ENCODE data around the gene TBXAS1.
"Not testable (repeated sequence)": the region's sequence is repeated elsewhere in the genome, so short reads cannot be mapped to it uniquely, and the experiment has no call there.

TBXAS1 gene

DNA sequence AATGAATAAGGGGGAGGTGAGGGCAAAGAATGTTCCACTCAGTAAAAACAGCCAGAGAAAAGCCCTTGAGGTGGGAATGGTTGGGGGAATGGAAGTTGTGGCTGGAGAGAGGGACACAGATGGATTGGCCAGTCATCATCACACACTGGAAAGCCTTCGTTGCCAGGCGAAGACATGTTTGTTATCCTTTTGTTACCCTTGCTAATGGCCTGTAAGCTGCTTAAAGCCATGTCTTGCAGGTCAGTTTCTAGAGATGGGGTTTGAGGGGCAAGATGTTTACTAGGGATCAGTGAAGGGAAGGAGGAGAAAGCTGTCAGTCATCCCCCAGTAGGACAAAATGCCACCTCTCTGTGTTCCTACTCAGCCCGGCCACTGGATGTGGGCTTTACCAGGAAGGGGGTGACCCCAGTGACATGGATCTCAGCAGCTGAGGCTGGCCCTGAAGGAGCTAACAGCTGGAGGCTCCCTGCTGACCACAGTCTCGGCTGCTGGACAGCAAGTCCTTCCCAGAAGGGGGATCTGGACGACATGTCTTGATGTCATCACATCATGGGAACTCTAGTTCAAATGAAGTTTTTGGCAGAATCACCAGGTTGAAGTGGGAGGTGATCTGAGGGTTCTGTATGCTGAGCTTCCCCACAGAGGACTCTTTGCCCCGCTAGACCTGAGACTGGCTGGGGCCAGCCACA lies 66.2 kb downstream of the TBXAS1 start:
- DNase-seq: no peak

DNA sequence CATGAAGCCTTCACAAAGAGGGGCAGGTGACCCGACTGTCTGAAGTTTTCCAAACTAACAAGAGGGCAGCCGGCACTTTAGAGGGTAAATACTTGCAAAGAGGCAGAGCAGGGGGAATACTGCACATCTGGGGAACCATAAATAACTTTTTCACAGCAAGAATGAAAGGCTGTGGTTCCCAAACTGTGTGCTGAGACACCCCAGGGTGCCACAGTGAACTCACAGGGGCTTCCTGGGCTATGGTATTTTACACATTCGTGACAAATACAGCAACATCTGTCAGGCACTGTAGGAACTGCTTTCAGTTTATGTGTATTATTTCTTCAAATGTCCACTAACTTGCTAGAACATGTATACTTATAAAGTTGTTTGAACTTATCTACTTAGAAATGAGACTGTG lies 67.2 kb downstream of the TBXAS1 start:
- DNase-seq: no peak

DNA sequence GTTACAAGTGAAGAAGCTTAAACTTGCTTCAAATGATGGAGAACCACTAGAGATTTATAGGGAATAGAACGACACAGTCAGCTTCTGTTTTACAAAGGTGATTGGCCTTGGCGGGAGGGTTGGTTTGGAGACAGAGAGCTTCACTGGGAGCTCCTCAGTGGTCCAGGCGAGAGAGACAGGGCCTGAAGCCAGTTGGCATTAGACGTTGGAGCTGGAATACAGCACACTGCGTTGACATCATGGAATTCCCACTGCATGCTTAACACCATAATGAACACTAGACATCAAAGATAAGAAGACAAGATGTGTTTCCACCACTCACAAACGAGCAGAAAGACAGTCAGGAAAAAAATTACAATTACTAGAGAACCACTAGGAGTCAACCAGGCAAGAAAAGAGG lies 67.8 kb downstream of the TBXAS1 start:
- no peak for DNase-seq

DNA sequence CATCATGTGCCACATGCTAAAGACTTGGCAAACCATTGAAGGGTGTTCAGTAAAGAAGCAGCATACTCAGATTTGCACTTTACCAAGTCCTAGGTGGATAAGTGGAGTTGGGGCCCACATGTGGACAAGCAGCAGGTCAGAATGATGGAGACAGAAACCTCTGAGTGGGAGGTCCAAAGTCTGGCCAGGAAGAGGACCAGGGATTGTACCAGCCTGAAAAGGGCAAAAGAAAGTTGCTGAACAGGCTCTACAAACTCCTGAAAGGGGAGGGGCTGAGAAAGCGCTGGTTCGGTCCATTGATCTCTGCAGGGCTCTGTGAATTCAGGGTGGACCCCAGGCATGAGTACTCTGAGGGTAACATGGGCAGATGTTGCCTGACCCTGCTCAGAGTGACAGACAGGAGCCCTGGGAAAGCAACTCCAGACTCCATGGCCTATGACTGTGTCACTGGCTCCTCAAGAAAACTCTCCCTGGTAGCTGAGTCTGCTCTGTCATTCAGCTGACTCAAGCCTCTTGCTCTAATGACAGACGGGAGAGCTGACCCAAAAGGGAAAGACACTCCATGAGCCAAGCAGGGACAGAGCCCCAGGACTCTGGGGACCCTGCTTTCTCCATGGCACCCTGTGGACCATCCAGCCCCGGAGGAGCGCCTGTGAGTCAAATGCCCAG lies 68.5 kb downstream of the TBXAS1 start:
- no peak for DNase-seq

DNA sequence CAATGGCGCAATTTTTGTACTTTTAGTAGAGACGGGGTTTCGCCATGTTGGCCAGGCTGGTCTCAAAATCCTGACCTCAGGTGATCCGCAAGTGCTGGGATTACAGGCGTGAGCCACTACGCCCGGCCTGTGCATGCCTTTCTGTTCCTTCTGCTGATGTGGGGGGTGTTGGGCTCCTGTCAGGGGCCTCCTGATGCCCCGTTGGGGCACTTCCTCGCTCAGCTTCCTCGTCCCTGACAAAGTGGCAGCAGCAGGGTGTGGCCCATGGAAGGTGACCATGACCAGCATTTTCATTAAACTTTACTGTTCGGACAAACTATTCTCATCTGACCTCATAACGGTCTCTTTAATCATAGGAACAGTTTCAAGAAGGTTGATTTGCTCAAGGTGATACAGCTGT lies 69.4 kb downstream of the TBXAS1 start:
- no peak for DNase-seq

DNA sequence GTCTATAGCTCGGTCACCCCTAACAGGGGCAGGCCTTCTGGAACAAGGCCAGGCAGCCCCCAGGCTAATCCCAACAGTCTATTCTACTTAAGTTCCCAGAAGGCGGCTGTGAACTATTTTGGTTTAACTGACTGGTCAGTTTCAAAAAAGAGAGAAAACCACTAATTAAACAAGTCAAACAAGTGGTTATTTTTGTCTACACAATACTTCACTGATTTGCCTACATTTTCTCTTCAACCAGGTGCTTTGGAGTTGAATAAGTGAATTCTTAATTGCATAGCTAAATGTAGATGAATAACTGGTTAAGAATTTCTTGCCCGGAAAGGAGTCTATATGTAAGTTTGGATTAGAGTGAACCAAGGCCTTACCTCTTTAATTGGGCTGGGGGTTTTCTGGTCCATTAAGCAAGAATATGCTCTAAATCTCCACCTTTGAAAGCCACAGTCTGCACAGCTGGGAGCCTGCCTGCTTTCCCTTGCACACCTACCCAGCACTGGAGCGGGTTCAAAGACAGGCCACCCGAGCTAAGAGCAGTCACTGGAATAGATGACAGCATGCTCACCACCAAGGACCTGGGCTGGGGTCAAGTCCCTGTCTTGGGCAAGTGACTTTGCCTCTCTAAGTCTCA lies 70.4 kb downstream of the TBXAS1 start:
- no peak for DNase-seq

DNA sequence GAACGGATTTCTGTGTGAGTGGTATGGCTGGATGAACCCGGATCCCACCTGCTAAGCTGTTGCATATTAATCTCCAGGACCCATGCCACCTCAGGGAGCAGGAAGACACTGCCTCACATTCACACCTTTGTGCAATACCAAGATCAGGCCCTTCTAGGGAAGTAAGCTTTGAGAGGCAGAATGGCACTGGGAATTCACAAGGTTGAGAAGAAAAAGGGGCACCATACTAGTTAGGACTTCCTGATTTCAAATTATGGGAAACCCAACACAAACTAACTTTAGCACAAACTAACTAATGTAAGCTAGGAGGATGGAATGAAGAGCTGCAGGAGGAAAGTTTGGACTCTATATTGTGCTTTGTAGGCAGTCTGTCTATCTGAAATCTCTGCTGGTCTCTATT lies 71.3 kb downstream of the TBXAS1 start:
- no peak for DNase-seq

DNA sequence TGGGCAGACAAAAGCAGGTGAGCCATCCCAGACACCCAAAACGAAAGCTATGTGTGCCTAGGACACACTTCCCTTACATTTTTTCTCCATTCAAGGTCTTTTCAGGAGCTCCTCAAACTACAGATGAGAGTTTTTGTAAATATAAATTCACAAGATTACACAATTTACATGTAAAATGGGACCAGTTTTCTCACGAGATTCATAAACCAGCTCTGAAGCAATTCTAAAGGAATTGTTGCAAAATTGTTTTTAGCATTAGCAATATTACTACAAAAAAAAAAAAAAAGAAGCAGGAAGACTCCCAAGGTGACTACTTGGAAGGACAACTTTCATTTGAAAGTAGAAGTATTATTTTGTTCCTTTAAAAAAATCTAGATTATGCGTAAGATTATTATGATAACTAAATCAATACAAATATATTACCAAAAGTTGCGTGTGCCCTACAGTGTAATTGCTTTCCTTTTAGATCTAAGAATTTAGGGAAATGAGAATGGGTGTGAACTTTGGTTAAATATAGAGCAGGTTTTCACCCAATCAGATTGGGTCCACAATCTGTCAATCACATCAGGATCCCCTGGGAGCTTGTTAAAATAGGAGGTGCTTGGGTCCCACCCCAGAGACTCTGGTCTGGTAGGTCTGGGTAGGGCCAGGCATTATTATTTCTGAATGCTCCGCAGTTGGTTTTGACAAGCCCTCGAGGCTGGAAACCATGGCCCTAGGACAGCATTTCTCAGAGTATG lies 72.2 kb downstream of the TBXAS1 start:
- DNase-seq: no peak

DNA sequence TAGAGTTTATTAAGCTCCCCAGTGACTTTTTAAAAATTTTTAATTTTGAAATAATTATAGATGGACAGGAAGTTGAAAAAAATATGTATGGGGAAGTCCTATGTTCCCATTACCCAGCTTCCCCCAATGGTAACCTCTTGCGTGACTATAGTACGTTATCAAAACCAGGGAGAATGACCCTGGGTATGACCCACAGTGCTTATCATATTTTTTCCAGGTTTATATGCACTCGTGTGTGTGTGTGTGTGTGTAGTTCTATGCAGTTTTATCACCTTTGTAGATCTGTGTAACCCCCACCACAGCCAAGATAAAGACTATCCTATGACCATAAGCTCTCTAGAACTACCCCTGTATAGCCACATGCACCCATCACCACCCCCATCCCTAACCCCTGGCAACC lies 72.8 kb downstream of the TBXAS1 start:
- DNase-seq: no peak

DNA sequence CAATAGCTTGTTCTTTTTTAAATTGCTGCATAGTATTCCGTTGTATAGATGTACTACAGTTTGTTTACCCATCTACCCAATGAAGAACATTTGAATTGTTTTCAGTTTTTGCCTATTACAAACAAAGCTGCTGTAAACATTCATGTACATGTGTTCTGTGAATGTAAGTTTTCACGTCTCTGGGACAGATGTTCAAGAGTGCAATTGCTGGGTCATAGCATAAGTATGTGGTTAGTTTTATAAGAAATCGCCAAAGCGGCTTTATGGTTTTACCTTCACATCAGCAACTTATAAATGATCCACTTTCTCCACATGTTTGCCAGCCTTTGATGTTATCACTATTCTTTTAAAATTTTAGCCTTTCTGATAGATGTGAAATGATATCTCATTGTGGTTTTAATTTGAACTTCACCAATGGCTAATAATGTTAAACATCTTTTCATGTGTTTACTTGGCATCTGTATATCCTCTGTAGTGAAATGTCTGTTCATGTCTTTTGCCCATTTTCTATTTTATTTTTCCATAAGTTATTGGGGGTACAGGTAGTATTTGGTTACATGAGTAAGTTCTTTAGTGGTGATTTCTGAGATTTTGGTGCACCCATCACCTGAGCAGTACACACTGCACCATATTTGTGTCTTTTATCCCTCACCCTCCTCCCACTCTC lies 73.5 kb downstream of the TBXAS1 start:
- DNase-seq: no peak

DNA sequence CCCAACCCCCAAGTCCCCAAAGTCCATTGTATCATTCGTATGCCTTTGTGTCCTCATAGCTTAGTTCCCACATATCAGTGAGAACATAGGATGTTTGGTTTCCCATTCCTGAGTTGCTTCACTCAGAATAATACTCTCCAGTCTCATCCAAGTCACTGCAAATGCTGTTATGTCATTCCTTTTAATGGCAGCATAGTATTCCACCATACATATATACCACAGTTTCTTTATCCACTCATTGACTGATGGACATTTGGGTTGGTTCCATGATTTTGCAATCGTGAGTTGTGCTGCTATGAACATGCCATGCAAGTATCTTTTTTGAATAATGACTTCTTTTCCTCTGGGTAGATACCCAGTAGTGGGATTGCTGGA lies 74.0 kb downstream of the TBXAS1 start:
- DNase-seq: not testable (repeated sequence)

DNA sequence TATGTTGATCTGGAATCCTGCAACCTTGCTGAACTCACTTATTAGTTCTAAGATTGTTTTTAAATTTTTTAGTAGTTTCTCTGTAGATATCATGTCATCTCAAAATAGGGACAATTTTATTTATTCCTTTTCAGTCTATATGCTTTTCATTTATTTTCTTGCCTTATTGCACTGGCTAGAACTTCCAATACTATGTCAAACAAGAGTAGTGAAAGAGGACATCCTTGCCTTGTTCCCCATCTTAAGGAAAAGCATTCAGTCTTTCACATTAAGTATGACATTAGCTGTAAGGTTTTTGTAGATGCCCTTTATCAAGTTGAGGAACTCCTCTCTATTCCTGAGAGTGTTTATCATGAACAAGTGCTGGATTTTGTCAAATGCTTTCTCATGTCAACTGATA lies 77.8 kb downstream of the TBXAS1 start:
- DNase-seq: no peak

DNA sequence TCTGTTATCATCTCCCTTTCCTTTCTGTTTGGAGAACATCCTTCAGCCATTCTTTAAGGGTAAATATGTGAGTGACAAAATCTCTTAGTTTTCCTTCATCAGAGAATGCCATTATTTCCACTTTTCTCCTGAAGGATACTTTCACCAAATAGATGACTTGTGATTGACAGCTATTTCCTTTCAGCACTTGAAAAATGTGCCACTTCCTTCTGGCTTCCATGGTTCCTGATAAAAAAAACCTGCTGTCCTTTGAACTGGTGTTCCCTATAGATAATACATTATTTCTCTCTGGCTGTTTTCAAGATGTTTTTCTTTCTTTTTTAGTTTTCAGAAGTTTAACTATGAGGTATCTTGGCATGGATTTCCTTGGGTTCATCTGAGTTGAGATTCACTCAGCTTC lies 79.7 kb downstream of the TBXAS1 start:
- no peak for DNase-seq

DNA sequence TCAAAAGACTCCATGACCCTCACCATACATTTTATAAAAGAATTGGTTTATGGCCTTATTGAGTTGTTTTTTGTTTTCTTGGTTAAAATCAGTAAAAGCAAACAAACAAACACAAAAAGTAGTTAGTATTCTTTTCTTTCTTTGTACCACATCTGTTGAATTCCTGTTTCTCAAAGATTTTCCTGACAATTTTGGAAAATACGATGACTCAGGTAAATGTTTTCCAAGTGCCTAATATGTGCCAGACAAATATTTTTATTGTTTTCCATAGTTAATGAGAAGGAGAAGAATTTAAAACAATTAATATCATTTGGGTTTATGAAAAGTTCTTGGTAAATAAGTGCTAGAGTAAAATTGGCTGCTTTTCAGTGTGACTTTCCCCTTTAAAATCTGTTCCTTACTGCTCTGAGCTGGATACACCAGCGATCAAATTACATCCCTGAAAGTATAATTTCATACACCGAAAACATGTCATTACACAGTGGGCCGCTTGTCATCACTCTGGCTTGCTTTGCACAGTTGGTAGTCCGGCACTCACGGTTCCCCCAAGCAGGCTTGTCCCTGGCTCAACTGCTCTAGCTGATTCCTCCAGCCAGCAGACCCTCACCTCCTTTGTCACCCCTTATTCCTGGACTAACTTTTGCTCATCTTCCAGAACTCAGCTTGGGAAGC lies 80.5 kb downstream of the TBXAS1 start:
- no peak for DNase-seq

DNA sequence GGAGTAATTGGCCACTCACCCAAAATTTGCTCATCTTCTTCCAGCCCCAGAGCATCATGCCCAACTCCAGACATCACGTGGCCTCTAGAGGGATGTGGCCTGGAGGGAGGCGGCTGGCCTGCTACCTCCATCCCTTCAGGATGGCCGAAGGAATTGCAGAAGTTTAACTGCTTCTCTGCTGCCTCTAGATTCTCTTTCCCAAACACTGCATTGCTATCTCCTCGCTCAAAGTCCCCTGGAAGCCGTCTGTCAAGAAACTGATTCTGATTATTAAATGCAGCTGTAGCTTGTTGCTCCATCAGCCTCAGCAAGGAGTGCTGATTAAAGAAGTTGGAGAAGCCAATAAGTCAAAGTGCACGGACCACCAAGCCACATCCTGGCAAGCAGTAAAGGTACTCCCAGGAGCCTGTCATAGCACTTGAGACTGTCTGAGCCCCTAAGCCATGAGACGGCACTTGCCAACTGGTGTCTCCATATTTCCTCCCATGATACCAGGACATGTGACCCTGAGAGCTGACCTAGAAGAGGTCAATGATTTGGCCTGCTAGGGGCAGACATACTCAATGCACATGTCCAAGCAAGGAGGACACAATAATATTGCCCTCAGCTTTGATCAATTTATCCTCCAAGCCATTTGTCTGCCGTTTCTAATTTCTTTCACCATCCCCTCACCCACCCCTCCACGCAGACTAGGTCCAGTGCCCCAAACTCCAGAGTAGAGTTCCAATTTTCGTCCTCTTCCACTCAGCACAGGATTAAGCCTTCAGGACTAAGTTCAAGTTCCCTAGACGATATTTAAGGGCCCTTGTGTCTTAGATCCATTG lies 84.2 kb downstream of the TBXAS1 start:
- DNase-seq: no peak

DNA sequence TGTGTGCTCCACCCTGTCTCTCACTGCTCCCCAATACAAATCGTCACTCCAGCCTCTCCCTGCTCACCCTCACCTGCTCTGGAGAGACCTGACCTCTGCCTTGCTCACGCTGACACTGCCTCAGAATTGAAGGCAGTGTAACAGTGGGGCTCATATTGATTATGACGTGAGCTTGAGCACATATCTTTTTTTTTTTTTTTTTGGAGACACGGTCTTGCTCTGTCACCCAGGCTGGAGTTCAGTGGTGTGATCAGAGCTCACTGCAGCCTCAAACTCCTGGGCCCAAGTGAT lies 84.7 kb downstream of the TBXAS1 start:
- DNase-seq: no peak

DNA sequence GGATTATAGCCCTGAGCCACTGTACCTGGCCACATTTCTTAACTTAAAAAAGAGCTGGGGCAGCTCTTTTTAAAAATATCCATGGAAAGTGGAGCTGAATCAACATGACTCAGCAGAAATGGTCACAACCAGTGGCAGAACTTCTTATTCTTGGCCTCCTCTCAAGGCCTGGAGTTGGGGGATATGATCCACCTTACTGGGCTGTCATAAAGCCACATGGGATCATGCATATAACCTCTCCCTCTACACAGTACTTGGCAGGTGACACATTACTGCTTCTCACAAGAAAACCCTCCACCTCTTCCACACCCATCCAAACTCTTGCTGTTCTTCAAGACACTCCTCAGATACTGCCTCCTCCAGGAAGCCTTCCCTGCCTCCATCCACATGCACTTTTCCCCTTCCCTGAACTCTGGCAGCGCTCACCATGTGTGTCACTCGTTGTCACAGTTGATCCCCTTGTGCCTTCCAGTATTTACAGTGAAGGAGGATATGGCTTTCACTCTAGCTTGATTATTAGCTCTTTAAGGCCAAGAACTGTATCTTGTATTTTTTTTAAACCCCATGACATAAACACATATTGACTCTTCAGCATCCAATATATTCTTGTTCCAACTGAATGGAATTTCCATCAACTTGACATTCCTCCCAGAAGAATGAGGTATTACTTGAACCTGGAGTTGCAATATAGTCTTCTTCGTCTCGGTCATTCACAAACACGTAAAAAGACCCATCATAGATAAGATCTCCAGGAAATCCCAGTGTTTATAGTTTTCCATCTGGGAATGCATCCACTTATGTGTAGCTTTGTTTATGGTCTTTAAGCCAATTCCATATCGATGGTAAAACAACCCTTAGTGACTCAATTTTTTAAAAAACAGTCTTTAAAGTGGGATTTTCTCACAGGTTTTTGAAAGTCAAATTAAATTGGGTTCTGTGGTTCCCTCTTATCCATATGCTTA lies 85.5 kb downstream of the TBXAS1 start:
- no peak for DNase-seq

DNA sequence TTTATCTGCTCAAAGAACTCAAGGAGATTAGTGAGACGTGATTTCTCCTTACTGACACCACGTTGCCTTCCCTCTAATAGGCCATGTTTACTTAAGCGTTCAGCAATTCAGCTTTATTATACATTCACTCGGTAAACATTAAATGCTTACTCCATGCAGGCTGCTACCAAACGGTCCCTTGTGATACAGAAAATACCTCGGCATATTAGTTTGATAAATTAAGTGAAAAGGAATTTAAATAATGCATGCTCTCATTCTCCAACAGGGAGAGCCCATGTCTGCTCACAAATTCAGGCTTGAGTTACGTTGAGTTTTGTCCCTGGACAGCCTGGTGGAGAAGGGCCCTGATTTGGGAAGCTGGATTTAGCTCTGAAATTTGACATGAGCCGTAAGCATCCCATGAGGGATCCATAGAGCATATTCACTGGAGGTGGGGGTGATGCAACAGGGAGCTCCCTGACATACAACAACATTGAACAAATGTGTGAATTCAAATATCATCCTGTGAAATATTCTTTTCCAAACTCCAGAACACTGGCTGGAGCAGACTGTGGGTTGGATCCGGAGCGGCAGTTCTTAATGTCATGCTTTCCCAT lies 86.3 kb downstream of the TBXAS1 start:
- DNase-seq: no peak

DNA sequence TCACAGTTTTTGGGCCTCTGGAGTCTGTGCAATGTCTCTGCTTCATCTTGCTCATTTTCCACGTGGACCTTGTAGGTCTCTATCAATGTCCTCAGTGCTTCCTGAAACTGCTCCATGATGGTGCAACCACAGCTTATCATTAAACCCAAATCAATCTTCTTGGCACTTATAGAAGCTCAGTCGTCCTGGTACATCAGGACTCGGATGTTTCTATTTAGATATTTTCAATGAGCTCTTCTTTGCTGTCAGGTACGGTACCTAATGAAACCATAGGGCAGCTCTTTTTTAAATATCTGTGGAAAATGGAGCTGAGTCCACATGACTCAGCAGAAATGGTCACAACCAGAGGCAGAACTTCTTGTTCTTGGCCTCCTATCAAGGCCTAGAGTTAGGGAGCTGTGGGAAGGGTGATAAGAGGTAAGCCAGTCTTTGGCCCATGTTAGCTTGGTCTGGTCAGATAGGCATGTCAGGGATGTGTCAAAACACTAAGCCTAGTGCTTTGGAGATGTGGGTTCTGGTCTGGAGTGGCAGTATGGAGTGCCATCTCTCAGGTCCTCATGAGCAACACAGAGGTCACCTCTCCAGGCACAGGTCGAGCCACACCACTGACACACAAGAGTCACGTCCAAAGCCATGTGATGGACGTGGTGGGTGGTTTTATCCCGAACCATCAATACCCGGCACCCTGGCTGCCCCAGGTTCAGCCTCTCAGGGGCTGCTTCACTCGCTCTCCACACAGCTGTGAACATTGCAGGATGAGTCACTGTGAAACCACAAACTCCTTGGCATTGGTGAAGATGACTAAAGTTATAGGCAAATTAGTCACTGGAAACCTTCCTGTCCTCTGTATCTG lies 87.0 kb downstream of the TBXAS1 start:
- no peak for DNase-seq

Measured in KG1 (cell line).